Endothelial cell (in vitro differentiated cells): ENCODE data around the gene PLXNA2. TPM values are rescaled to one million over a fixed set of nuclear protein-coding genes. Genes with fewer than 3 reads are reported as not detected.
A peak's percentile ranks its signal among the peaks of the same experiment; 100 is the strongest.

Experiments
- DNase-seq: peaks from one replicate; pipeline ENCODE4 v3.0.0; 2021; ENCODE audit warnings: low spot score
- H3K27ac Mint-ChIP-seq: one replicate; pipeline ENCODE4 v1.8.0; 2021; ENCODE audit warnings: mixed read lengths, inconsistent platforms; ENCODE audit not compliant: unreplicated experiment
- H3K27me3 Mint-ChIP-seq: one replicate; pipeline ENCODE4 v1.8.0; 2021; ENCODE audit warnings: mild to moderate bottlenecking, moderate library complexity, mixed read lengths, inconsistent platforms; ENCODE audit not compliant: unreplicated experiment
- H3K36me3 Mint-ChIP-seq: one replicate; pipeline ENCODE4 v1.8.0; 2021; ENCODE audit warnings: mild to moderate bottlenecking, low read depth, mixed read lengths, inconsistent platforms; ENCODE audit not compliant: unreplicated experiment
- H3K4me1 Mint-ChIP-seq: one replicate; pipeline ENCODE4 v1.8.0; 2021; ENCODE audit warnings: mild to moderate bottlenecking, mixed read lengths, inconsistent platforms; ENCODE audit not compliant: unreplicated experiment
- H3K4me3 Mint-ChIP-seq: one replicate; pipeline ENCODE4 v1.8.0; 2021; ENCODE audit warnings: mild to moderate bottlenecking, mixed read lengths, inconsistent platforms; ENCODE audit not compliant: unreplicated experiment
- H3K9me3 Mint-ChIP-seq: one replicate; pipeline ENCODE4 v1.8.0; 2021; ENCODE audit warnings: mixed read lengths, inconsistent platforms; ENCODE audit not compliant: unreplicated experiment
- CTCF ChIP-seq: fragments of 200-600 bp; sonication (generic); IDR thresholded peaks from one replicate; pipeline ENCODE4 v1.5.0; 2021; ENCODE audit warnings: antibody characterized with exemption; ENCODE audit not compliant: unreplicated experiment
- total RNA-seq: library from RNA; stranded (reverse); fragmentation: NEBNext Ultra II Directional; extraction: Animal tissue kit (Norgen Biotek cat#: 25700); gene quantifications from one replicate; pipeline ENCODE4 v1.2.1, GENCODE V29; 2021; ENCODE audit not compliant: unreplicated experiment

Gene PLXNA2
- total RNA-seq, 1 donor from 2014 or later, result 25.6 TPM

- Mint-ChIP-seq H3K4me1 (peaks cover 62% of the 10 kb centered on the region), H3K27ac (no peak overlapping the region), H3K27me3 (peaks cover 14% of the 10 kb centered on the region), H3K36me3 (peaks cover 4% of the 10 kb centered on the region), H3K4me3 (no peak overlapping the region), H3K9me3 (no peaks in the 10 kb centered on the region)
- no peak for DNase-seq
- no peak for TF ChIP-seq CTCF
Measured at GRCh38 chr1:208223136-208223535, 21.0 kb downstream of the PLXNA2 start.

GRCh38 chr1:208222376-208223126 lies 21.6 kb downstream of the PLXNA2 start:
- Mint-ChIP-seq H3K4me1 (peaks cover 62% of the 10 kb centered on the region), H3K27ac (no peak overlapping the region), H3K9me3 (no peaks in the 10 kb centered on the region), H3K27me3 (peaks cover 13% of the 10 kb centered on the region), H3K36me3 (peaks cover 7% of the 10 kb centered on the region), H3K4me3 (peak overlapping the region; percentile 39)
- no peak for DNase-seq
- no peak for TF ChIP-seq CTCF

- no peak for TF ChIP-seq CTCF
- peaks cover 58% of the 10 kb centered on the region for H3K4me1 Mint-ChIP-seq
- H3K36me3 Mint-ChIP-seq, result peaks cover 18% of the 10 kb centered on the region
- H3K27ac Mint-ChIP-seq, result peak overlapping the region; percentile 48
- H3K4me3 Mint-ChIP-seq, result no peak overlapping the region
- no peak for DNase-seq
- peaks cover 13% of the 10 kb centered on the region for H3K27me3 Mint-ChIP-seq
- no peaks in the 10 kb centered on the region for H3K9me3 Mint-ChIP-seq
Measured at GRCh38 chr1:208221291-208221622, 22.9 kb downstream of the PLXNA2 start.

- Mint-ChIP-seq H3K4me1 (peaks cover 68% of the 10 kb centered on the region), H3K27me3 (peaks cover 14% of the 10 kb centered on the region), H3K9me3 (no peaks in the 10 kb centered on the region), H3K36me3 (peaks cover 27% of the 10 kb centered on the region), H3K4me3 (peak overlapping the region; percentile 70), H3K27ac (peak overlapping the region; percentile 99)
- no peak for TF ChIP-seq CTCF
- DNase-seq, result peak; percentile 58
Measured at GRCh38 chr1:208219659-208220282, 24.4 kb downstream of the PLXNA2 start.

GRCh38 chr1:208219098-208219658 lies 25.0 kb downstream of the PLXNA2 start:
- H3K4me1 Mint-ChIP-seq, result peaks cover 69% of the 10 kb centered on the region
- no peak overlapping the region for H3K4me3 Mint-ChIP-seq
- peaks cover 14% of the 10 kb centered on the region for H3K27me3 Mint-ChIP-seq
- no peak for TF ChIP-seq CTCF
- DNase-seq, result no peak
- peak overlapping the region; percentile 99 for H3K27ac Mint-ChIP-seq
- H3K36me3 Mint-ChIP-seq, result peaks cover 27% of the 10 kb centered on the region
- H3K9me3 Mint-ChIP-seq, result no peaks in the 10 kb centered on the region
